IMR-90 (cell line): ENCODE data around the gene PPARG.

Source experiments
- CEBPB ChIP-seq: IDR thresholded peaks from 2 replicates; pipeline ENCODE4 v1.6.1; 2012; ENCODE audit warnings: low read depth, low read length, improper control_type of control experiment
- CHD1 ChIP-seq: IDR thresholded peaks from 2 replicates; pipeline ENCODE4 v1.6.1; 2012; ENCODE audit warnings: low read depth, low read length, improper control_type of control experiment
- FOS ChIP-seq: fragments of 150-350 bp; IDR thresholded peaks from 2 replicates; pipeline ENCODE4 v1.6.1; 2016; ENCODE audit warnings: low read depth, low read length
- MAFK ChIP-seq: IDR thresholded peaks from 2 replicates; pipeline ENCODE4 v1.6.1; 2012; ENCODE audit warnings: low read depth, low read length, improper control_type of control experiment
- POLR2A ChIP-seq: IDR thresholded peaks from 2 replicates; pipeline ENCODE4 v1.6.1; 2012; ENCODE audit warnings: mild to moderate bottlenecking, low read depth, low read length
- RAD21 ChIP-seq: IDR thresholded peaks from 2 replicates; pipeline ENCODE4 v1.6.1; 2012; ENCODE audit warnings: low read length, improper control_type of control experiment
- RFX5 ChIP-seq: IDR thresholded peaks from 2 replicates; pipeline ENCODE4 v1.8.0; 2012; ENCODE audit warnings: low read depth, mild to moderate bottlenecking, low read length, moderate library complexity
- TF ChIP-seq, protein P1 (sequence below): conservative IDR thresholded peaks from 2 replicates; pipeline ENCODE4 v1.5.1; 2012; ENCODE audit warnings: mild to moderate bottlenecking, low read depth, low read length, improper control_type of control experiment
- TF ChIP-seq, protein P2 (sequence below): fragments of 150-350 bp; IDR thresholded peaks from 2 replicates; pipeline ENCODE4 v1.6.1; 2017; ENCODE audit warnings: mild to moderate bottlenecking, antibody characterized with exemption, low read length, low read depth

DNA sequence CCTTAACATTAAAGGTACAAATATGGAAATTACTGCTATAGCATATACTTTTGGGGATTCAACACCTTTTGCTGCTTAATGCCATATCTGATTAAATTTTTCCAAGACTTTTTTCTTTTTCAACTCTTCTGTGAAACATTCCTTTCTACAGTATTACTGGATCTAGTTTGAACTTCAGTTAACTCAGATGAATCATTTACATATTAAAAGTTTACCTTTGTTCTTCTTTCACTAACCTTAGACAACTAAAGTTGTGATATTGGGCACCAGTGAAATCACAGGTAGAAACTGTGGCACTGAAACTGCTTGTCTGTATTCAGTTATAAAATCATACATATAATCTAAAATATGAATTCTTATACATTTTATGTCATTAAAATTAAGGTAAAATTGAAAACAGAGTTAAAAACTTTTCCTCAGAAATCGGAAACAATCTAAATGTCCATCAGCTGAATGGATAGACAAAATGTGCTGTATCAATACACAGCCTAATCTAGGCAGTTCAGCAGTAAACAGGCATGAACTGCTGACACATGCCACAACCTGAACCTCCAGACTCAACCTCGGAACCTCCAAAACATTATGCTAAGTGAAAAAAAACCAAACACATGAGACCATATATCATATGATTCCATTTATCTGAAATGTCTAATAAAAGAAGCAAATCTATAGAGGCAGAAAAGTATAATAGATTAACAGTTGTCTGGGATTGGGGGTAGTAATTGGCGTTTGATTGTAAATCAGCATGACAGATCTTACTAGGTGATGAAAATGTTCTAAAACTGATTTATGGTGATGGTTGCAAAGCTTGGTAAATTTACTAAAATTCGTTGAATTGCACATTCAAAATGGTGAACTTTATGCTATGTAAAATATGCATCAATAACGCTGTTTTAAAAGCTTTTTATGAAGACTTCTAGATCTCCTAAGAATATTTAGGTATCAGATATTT lies 50.0 kb downstream of the PPARG start:
- TF ChIP-seq POLR2A (no peak), RAD21 (no peak), RFX5 (no peak), CEBPB (no peak), CHD1 (no peak), FOS (no peak), MAFK (no peak)
- TF ChIP-seq, protein P1, sequence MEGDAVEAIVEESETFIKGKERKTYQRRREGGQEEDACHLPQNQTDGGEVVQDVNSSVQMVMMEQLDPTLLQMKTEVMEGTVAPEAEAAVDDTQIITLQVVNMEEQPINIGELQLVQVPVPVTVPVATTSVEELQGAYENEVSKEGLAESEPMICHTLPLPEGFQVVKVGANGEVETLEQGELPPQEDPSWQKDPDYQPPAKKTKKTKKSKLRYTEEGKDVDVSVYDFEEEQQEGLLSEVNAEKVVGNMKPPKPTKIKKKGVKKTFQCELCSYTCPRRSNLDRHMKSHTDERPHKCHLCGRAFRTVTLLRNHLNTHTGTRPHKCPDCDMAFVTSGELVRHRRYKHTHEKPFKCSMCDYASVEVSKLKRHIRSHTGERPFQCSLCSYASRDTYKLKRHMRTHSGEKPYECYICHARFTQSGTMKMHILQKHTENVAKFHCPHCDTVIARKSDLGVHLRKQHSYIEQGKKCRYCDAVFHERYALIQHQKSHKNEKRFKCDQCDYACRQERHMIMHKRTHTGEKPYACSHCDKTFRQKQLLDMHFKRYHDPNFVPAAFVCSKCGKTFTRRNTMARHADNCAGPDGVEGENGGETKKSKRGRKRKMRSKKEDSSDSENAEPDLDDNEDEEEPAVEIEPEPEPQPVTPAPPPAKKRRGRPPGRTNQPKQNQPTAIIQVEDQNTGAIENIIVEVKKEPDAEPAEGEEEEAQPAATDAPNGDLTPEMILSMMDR = no peak
- TF ChIP-seq, protein P2, sequence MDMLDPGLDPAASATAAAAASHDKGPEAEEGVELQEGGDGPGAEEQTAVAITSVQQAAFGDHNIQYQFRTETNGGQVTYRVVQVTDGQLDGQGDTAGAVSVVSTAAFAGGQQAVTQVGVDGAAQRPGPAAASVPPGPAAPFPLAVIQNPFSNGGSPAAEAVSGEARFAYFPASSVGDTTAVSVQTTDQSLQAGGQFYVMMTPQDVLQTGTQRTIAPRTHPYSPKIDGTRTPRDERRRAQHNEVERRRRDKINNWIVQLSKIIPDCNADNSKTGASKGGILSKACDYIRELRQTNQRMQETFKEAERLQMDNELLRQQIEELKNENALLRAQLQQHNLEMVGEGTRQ = no peak
